CD4-positive, alpha-beta T cell (primary cell): ENCODE measurements around the gene DNAJC8. TPM values are rescaled to one million over a fixed set of nuclear protein-coding genes. Genes with fewer than 3 reads are reported as not detected.

Experiments used
- ATAC-seq: fragments of 200-7000 bp; cut with Tn5 transposase; one replicate; pipeline ENCODE4 v1.10.0; 2022; ENCODE audit warnings: mild to moderate bottlenecking; ENCODE audit not compliant: poor library complexity
- CTCF ChIA-PET: fragments of 350-600 bp; sonication (Branson Sonifier 250); formaldehyde crosslinking; loops from one replicate; lab custom pipeline; 2021; ENCODE audit warnings: antibody characterized with exemption, inconsistent platforms; lab: Charles Lee
- POLR2A ChIA-PET: fragments of 350-600 bp; sonication (Branson Sonifier 250); formaldehyde crosslinking; loops from one replicate; lab custom pipeline; 2021; ENCODE audit warnings: antibody characterized with exemption, inconsistent platforms; lab: Charles Lee
- DNase-seq, 14 experiments: peaks; one replicate each; pipeline ENCODE4 v3.0.0-alpha.2; 2013 to 2020; ENCODE audit warnings: mixed read lengths in 2 of 14
- H3K27ac ChIP-seq, 2 donors: one replicate each; pipeline versions ENCODE4 v1.5.1 to v1.7.0; 2013; ENCODE audit warnings: low read length in 2 of 2, low read depth in 1 of 2, mild to moderate bottlenecking in 1 of 2
- H3K27me3 ChIP-seq, 2 experiments: 1 replicate in 1 of 2; 2 replicates in 1 of 2; pipeline versions ENCODE4 v1.6.1 to v1.7.0; 2013; ENCODE audit warnings: low read length in 2 of 2, control low read depth in 1 of 2, mild to moderate bottlenecking in 1 of 2, moderate library complexity in 1 of 2; ENCODE audit not compliant: insufficient read depth in 2 of 2, control insufficient read depth in 1 of 2
- H3K36me3 ChIP-seq: one replicate; pipeline ENCODE4 v1.6.1; 2013; ENCODE audit warnings: low read length, control low read depth; ENCODE audit not compliant: insufficient read depth
- H3K4me1 ChIP-seq: one replicate; pipeline ENCODE4 v1.6.1; 2013; ENCODE audit warnings: low read length, control low read depth; ENCODE audit not compliant: insufficient read depth
- H3K4me3 ChIP-seq: one replicate; pipeline ENCODE4 v1.5.1; 2013; ENCODE audit warnings: mild to moderate bottlenecking, low read length, moderate library complexity
- H3K9me3 ChIP-seq, 2 experiments: 1 replicate in 1 of 2; 2 replicates in 1 of 2; pipeline versions ENCODE4 v1.6.1 to v1.7.0; 2013; ENCODE audit warnings: low read length in 2 of 2, mild to moderate bottlenecking in 2 of 2, control low read depth in 1 of 2, moderate library complexity in 1 of 2; ENCODE audit not compliant: control insufficient read depth in 1 of 2, insufficient read depth in 1 of 2
- H3K27ac Mint-ChIP-seq: one replicate; pipeline ENCODE4 v1.8.0; 2020; ENCODE audit warnings: mixed read lengths
- H3K27me3 Mint-ChIP-seq: one replicate; pipeline ENCODE4 v1.8.0; 2021; ENCODE audit warnings: mixed read lengths
- H3K36me3 Mint-ChIP-seq: one replicate; pipeline ENCODE4 v1.8.0; 2021; ENCODE audit warnings: low read depth, mixed read lengths
- H3K4me1 Mint-ChIP-seq: one replicate; pipeline ENCODE4 v1.8.0; 2021; ENCODE audit warnings: low read depth, mixed read lengths
- H3K4me3 Mint-ChIP-seq: one replicate; pipeline ENCODE4 v1.8.0; 2020; ENCODE audit warnings: mild to moderate bottlenecking, mixed read lengths
- H3K9me3 Mint-ChIP-seq: one replicate; pipeline ENCODE4 v1.8.0; 2020; ENCODE audit warnings: mixed read lengths
- CTCF ChIP-seq: fragments of 200-600 bp; IDR thresholded peaks from one replicate; pipeline ENCODE4 v1.8.0; 2022; ENCODE audit warnings: antibody characterized with exemption, mild to moderate bottlenecking
- intact Hi-C, 2 experiments: fragments of 100-400 bp; cut with DNase I in 1 of 2; cut with micrococcal nuclease in 1 of 2; formaldehyde crosslinking; loops; one replicate each; pipeline versions ENCODE4 v1.15.1 to v1.9.0; 2023 to 2025; cut with DNase I, micrococcal nuclease
- total RNA-seq, 174 experiments: library from RNA in 2 of 174; stranded (reverse) in 2 of 174; gene quantifications; one replicate each; pipeline ENCODE4 v1.2.3 and lab custom pipeline; 2021 to 2026

The DNAJC8 gene
- total RNA-seq, 2 experiments from 2014 or later: 56.3 to 56.9 TPM

GRCh38 chr1:28267633-28268032 is 34.8 kb upstream of the DNAJC8 start:
- ATAC-seq (no peak), DNase-seq (no peak)
- Mint-ChIP-seq H3K9me3 (no peaks in the 10 kb centered on the region), H3K4me3 (no peak overlapping the region), H3K27me3 (no peaks in the 10 kb centered on the region), H3K27ac (no peak overlapping the region), H3K36me3 (peaks cover 2% of the 10 kb centered on the region), H3K4me1 (peaks cover 5% of the 10 kb centered on the region)
- TF ChIP-seq CTCF: no peak
- no peak overlapping the region for H3K4me3 ChIP-seq
- no peak overlapping the region for H3K27ac ChIP-seq
- peaks cover 13% of the 10 kb centered on the region for H3K36me3 ChIP-seq
- H3K9me3 ChIP-seq: no peaks in the 10 kb centered on the region
- peaks cover 5% of the 10 kb centered on the region for H3K4me1 ChIP-seq
- intact Hi-C loops: no loop called here
- ChIA-PET POLR2A (interaction anchor here (1.6 kb wide), 1 partner anchor 32 kb away, joined by 4 read pairs; the partner anchor contains the start of gene ATP5IF1), CTCF (no interaction called here)
- no peaks in the 10 kb centered on the region for H3K27me3 ChIP-seq

- Histone ChIP-seq H3K36me3 (peaks cover 6% of the 10 kb centered on the region), H3K9me3 (no peaks in the 10 kb centered on the region), H3K4me3 (no peak overlapping the region), H3K27ac (no peak overlapping the region), H3K27me3 (no peaks in the 10 kb centered on the region), H3K4me1 (peaks cover 8% of the 10 kb centered on the region)
- H3K27ac Mint-ChIP-seq: no peak overlapping the region
- no peak for TF ChIP-seq CTCF
- H3K9me3 Mint-ChIP-seq: no peaks in the 10 kb centered on the region
- CTCF ChIA-PET: interaction anchor here (0.6 to 1.1 kb wide), 3 partner anchors 19 to 205 kb away, joined by 3 to 4 read pairs (median 3); no protein-coding TSS in a partner anchor
- peaks cover 5% of the 10 kb centered on the region for H3K4me1 Mint-ChIP-seq
- intact Hi-C loops: no loop called here
- no peaks in the 10 kb centered on the region for H3K27me3 Mint-ChIP-seq
- ATAC-seq (no peak), DNase-seq (no peak)
- POLR2A ChIA-PET: interaction anchor here (0.6 to 1.7 kb wide), 5 partner anchors 11 to 698 kb away, joined by 3 to 4 read pairs (median 4); partner anchors contain the start of gene ATP5IF1
- H3K36me3 Mint-ChIP-seq: no peaks in the 10 kb centered on the region
- no peak overlapping the region for H3K4me3 Mint-ChIP-seq
Measured at GRCh38 chr1:28266920-28267322, 34.1 kb upstream of the DNAJC8 start.

- Histone ChIP-seq H3K4me1 (peaks cover 20% of the 10 kb centered on the region), H3K27ac (no peak overlapping the region), H3K36me3 (peaks cover 5% of the 10 kb centered on the region), H3K27me3 (no peaks in the 10 kb centered on the region), H3K4me3 (no peak overlapping the region), H3K9me3 (no peaks in the 10 kb centered on the region)
- no peaks in the 10 kb centered on the region for H3K36me3 Mint-ChIP-seq
- no peaks in the 10 kb centered on the region for H3K9me3 Mint-ChIP-seq
- H3K27ac Mint-ChIP-seq: no peak overlapping the region
- ChIA-PET CTCF (interaction anchor here (1.1 kb wide), 1 partner anchor 17 kb away, joined by 3 read pairs; no protein-coding TSS in a partner anchor), POLR2A (interaction anchor here (1.2 to 1.7 kb wide), 2 partner anchors 9 to 17 kb away, joined by 4 read pairs; no protein-coding TSS in a partner anchor)
- H3K4me3 Mint-ChIP-seq: no peak overlapping the region
- intact Hi-C loops: no loop called here
- H3K4me1 Mint-ChIP-seq: peaks cover 14% of the 10 kb centered on the region
- ATAC-seq (no peak), DNase-seq (no peak)
- H3K27me3 Mint-ChIP-seq: no peaks in the 10 kb centered on the region
- no peak for TF ChIP-seq CTCF
Measured at GRCh38 chr1:28265577-28265976, 32.7 kb upstream of the DNAJC8 start.
